GM19023 (cell line): ENCODE data around the gene TMEM107.

Source experiments
- ATAC-seq: cut with Tn5 transposase; IDR thresholded peaks from one replicate; pipeline ENCODE4 v1.9.1; 2021; ENCODE audit warnings: mild to moderate bottlenecking, moderate library complexity; ENCODE audit not compliant: unreplicated experiment

TMEM107 gene

GRCh38 chr17:8162997-8163977 is 12.9 kb downstream of the TMEM107 start:
- ATAC-seq = no peak

- no peak for ATAC-seq
Observed at GRCh38 chr17:8162233-8162996, 13.8 kb downstream of the TMEM107 start, which contains the start of gene VAMP2. TSS of gene VAMP2 (minus strand) at chr17:8162948. CDS start at chr17:8162879, 69 bp downstream.

- ATAC-seq = no peak
Observed at GRCh38 chr17:8161289-8162232, 14.6 kb downstream of the TMEM107 start.

- no peak for ATAC-seq
Observed at GRCh38 chr17:8160741-8161221, 15.4 kb downstream of the TMEM107 start.

GRCh38 chr17:8160224-8160577 is 16.0 kb downstream of the TMEM107 start:
- ATAC-seq = no peak

- no peak for ATAC-seq
Observed at GRCh38 chr17:8159459-8160223, 16.5 kb downstream of the TMEM107 start.

GRCh38 chr17:8159032-8159400 is 17.2 kb downstream of the TMEM107 start:
- ATAC-seq = no peak

- no peak for ATAC-seq
Observed at GRCh38 chr17:8158267-8159031, 17.7 kb downstream of the TMEM107 start.

- ATAC-seq = peak; percentile 82
Observed at GRCh38 chr17:8156246-8156992, 19.8 kb downstream of the TMEM107 start.

GRCh38 chr17:8155996-8156245 is 20.3 kb downstream of the TMEM107 start:
- ATAC-seq = no peak

- ATAC-seq = no peak
Observed at GRCh38 chr17:8155231-8155995, 20.8 kb downstream of the TMEM107 start.

- ATAC-seq = no peak
Observed at GRCh38 chr17:8154608-8155155, 21.5 kb downstream of the TMEM107 start.

GRCh38 chr17:8153957-8154607 is 22.1 kb downstream of the TMEM107 start:
- ATAC-seq = no peak

- no peak for ATAC-seq
Observed at GRCh38 chr17:8153525-8153956, 22.6 kb downstream of the TMEM107 start.

- ATAC-seq = no peak
Observed at GRCh38 chr17:8153031-8153451, 23.1 kb downstream of the TMEM107 start.

GRCh38 chr17:8152112-8152775 is 23.9 kb downstream of the TMEM107 start, which contains the start of gene PER1:
TSS of gene PER1 (minus strand) at chr17:8152404. CDS start at chr17:8150706, 1,698 bp downstream.
- no peak for ATAC-seq
